ENCODE measurements around the gene GCA. TPM values are rescaled to one million over a fixed set of nuclear protein-coding genes. Genes with fewer than 3 reads are reported as not detected.
A peak's percentile ranks its signal among the peaks of the same experiment; 100 is the strongest.

GCA gene
- total and polyA plus RNA-seq, 8 donors = 32.1 to 92.2 (median 35.7) TPM

- Histone ChIP-seq H3K27me3 (no peaks in the 10 kb centered on the region), H3K36me3 (peaks cover 0 to 8% of the 10 kb centered on the region in 2 donors), H3K9me3 (no peaks in the 10 kb centered on the region), H3K27ac (no peak overlapping the region), H3K4me3 (no peak overlapping the region), H3K4me1 (peaks cover 0 to 8% of the 10 kb centered on the region in 2 donors)
- no peak for TF ChIP-seq CTCF (IDR thresholded peaks at IDR 0.05)
- intact Hi-C loops (cut with DNase I) = loop anchor here in 1 of 2 donors (5.0 kb wide), 1 partner anchor 77 kb away; no protein-coding TSS in a partner anchor
- no peak for ATAC-seq
- peak in 1 of 4 donors; percentile 13 for DNase-seq
Observed at GRCh38 chr2:162298669-162299335, 45.1 kb upstream of the GCA start.

DNA sequence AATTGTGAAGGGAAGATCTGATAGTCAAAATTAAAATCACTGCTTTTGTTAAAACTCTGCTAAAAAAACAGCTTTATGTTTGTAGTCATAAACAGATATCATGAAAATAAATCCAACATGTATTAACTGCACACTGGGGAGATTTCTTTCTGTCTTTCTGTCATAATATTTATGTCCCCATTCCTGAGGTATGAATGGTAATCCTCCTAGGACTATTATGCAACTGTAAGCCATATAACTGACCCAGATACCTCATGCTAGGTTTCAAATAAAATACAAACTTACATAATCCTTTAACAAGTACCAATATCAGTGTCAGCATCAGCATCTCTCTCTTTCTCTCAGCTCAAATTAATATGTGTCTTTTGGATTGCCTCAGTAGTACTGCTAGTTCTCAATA, 43.7 kb upstream of the GCA start:
- Histone ChIP-seq H3K4me1 (peaks cover 0 to 8% of the 10 kb centered on the region in 2 donors), H3K9me3 (no peaks in the 10 kb centered on the region), H3K4me3 (no peak overlapping the region), H3K36me3 (peaks cover 0 to 14% of the 10 kb centered on the region in 2 donors), H3K27ac (no peak overlapping the region), H3K27me3 (no peaks in the 10 kb centered on the region)
- ATAC-seq (no peak), DNase-seq (no peak)
- intact Hi-C loops (cut with DNase I) = no loop called here
- no peak for TF ChIP-seq CTCF (IDR thresholded peaks at IDR 0.05)

GRCh38 chr2:162301151-162301804, 42.7 kb upstream of the GCA start:
- H3K27me3 ChIP-seq = no peaks in the 10 kb centered on the region
- DNase-seq = peak in 2 of 4 donors; percentile 44 to 71
- H3K36me3 ChIP-seq = peaks cover 0 to 15% of the 10 kb centered on the region in 2 donors
- H3K4me1 ChIP-seq = peaks cover 0 to 8% of the 10 kb centered on the region in 2 donors
- H3K9me3 ChIP-seq = no peaks in the 10 kb centered on the region
- H3K27ac ChIP-seq = no peak overlapping the region
- peak; percentile 83 to 84 for TF ChIP-seq CTCF (IDR thresholded peaks at IDR 0.05)
- no peak overlapping the region for H3K4me3 ChIP-seq
- ATAC-seq = peak; percentile 92
- intact Hi-C loops (cut with DNase I) = no loop called here

DNA sequence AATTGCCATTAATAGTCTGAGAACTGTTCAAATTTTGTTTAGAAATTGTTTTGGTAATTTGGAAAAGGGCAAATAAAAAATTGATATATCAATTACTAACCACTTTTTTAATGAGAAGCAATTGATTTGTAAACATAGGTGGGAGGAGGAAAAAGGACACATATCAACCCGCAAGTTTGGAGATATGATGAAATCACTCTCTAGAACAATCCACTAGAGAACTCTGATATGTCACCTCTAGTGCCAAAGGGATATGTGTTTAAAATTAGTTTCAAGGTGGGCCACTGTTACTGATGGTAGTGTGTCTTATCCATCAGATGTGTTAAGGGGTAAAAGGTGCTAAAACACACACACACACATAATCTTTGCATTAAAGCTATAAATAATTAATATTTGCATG, 42.1 kb upstream of the GCA start:
- Histone ChIP-seq H3K4me1 (peaks cover 0 to 8% of the 10 kb centered on the region in 2 donors), H3K4me3 (no peak overlapping the region), H3K9me3 (no peaks in the 10 kb centered on the region), H3K27ac (no peak overlapping the region), H3K27me3 (no peaks in the 10 kb centered on the region), H3K36me3 (peaks cover 0 to 15% of the 10 kb centered on the region in 2 donors)
- intact Hi-C loops (cut with DNase I) = no loop called here
- DNase-seq (no peak), ATAC-seq (no peak)
- TF ChIP-seq CTCF (IDR thresholded peaks at IDR 0.05) = no peak

- Histone ChIP-seq H3K4me3 (no peak overlapping the region), H3K27me3 (no peaks in the 10 kb centered on the region), H3K9me3 (no peaks in the 10 kb centered on the region), H3K27ac (no peak overlapping the region), H3K4me1 (no peaks in the 10 kb centered on the region), H3K36me3 (peaks cover 0 to 33% of the 10 kb centered on the region in 2 donors)
- DNase-seq (no peak), ATAC-seq (no peak)
- intact Hi-C loops (cut with DNase I) = no loop called here
- no peak for TF ChIP-seq CTCF (IDR thresholded peaks at IDR 0.05)
Observed at GRCh38 chr2:162305901-162306300, 38.0 kb upstream of the GCA start.
